Neural progenitor cell (in vitro differentiated cells): ENCODE measurements around the gene TENT4A. TPM values are rescaled to one million over a fixed set of nuclear protein-coding genes. Genes with fewer than 3 reads are reported as not detected.

Experiments
- DNase-seq: peaks from one replicate; pipeline ENCODE4 v3.0.0-alpha.2; 2016; ENCODE audit warnings: low spot score
- H2AFZ ChIP-seq: fragments of 200-600 bp; sonication (generic); replicated peaks from 2 replicates; pipeline ENCODE4 v1.6.1; 2016; ENCODE audit warnings: antibody characterized with exemption
- H3F3A ChIP-seq: fragments of 200-600 bp; sonication (generic); 2 replicates; pipeline ENCODE4 v1.6.1; 2016; ENCODE audit warnings: antibody characterized with exemption, low read depth
- H3K27ac ChIP-seq: fragments of 200-600 bp; sonication (generic); 2 replicates; pipeline ENCODE4 v1.5.1; 2016; ENCODE audit warnings: mild to moderate bottlenecking
- H3K27me3 ChIP-seq: fragments of 200-600 bp; sonication (generic); 2 replicates; pipeline ENCODE4 v1.6.1; 2016; ENCODE audit warnings: mild to moderate bottlenecking, moderate library complexity
- H3K36me3 ChIP-seq: fragments of 200-600 bp; sonication (generic); 2 replicates; pipeline ENCODE4 v1.5.1; 2016
- H3K4me1 ChIP-seq: fragments of 200-600 bp; sonication (generic); 2 replicates; pipeline ENCODE4 v1.6.1; 2016; ENCODE audit warnings: mixed run types
- H3K4me2 ChIP-seq: fragments of 200-600 bp; sonication (generic); 2 replicates; pipeline ENCODE4 v1.6.1; 2016
- H3K4me3 ChIP-seq: fragments of 200-600 bp; sonication (generic); 2 replicates; pipeline ENCODE4 v1.5.1; 2016
- H3K79me2 ChIP-seq: fragments of 200-600 bp; sonication (generic); 2 replicates; pipeline ENCODE4 v1.6.1; 2016; ENCODE audit warnings: low read depth
- H3K9ac ChIP-seq: fragments of 200-600 bp; sonication (generic); 2 replicates; pipeline ENCODE4 v1.6.1; 2016
- H3K9me3 ChIP-seq: fragments of 200-600 bp; sonication (generic); 2 replicates; pipeline ENCODE4 v1.5.1; 2016; ENCODE audit warnings: low read depth
- H4K20me1 ChIP-seq: fragments of 200-600 bp; sonication (generic); 2 replicates; pipeline ENCODE4 v1.6.1; 2016; ENCODE audit warnings: low read depth
- H3K27ac Mint-ChIP-seq: 3 replicates; pipeline ENCODE4 v1.8.0; 2021; ENCODE audit warnings: mixed read lengths
- H3K27me3 Mint-ChIP-seq: 2 replicates; pipeline ENCODE4 v1.8.0; 2022; ENCODE audit warnings: low read depth, mild to moderate bottlenecking, inconsistent platforms, moderate library complexity, mixed read lengths; ENCODE audit not compliant: insufficient read depth
- H3K36me3 Mint-ChIP-seq: 3 replicates; pipeline ENCODE4 v1.8.0; 2021; ENCODE audit warnings: mixed read lengths
- H3K4me1 Mint-ChIP-seq: 3 replicates; pipeline ENCODE4 v1.8.0; 2021; ENCODE audit warnings: mixed read lengths
- H3K4me3 Mint-ChIP-seq: 3 replicates; pipeline ENCODE4 v1.8.0; 2021; ENCODE audit warnings: mild to moderate bottlenecking, moderate library complexity, mixed read lengths
- H3K9me3 Mint-ChIP-seq: 3 replicates; pipeline ENCODE4 v1.8.0; 2020; ENCODE audit warnings: mixed read lengths
- CTCF ChIP-seq: fragments of 200-600 bp; sonication (generic); IDR thresholded peaks from 2 replicates; pipeline ENCODE4 v1.5.1; 2017; ENCODE audit warnings: antibody characterized with exemption, mild to moderate bottlenecking
- EZH2 ChIP-seq: fragments of 200-600 bp; sonication (generic); IDR thresholded peaks from 2 replicates; pipeline ENCODE4 v1.6.1; 2017; ENCODE audit warnings: antibody characterized with exemption, mild to moderate bottlenecking, moderate library complexity
- EZH2phosphoT487 ChIP-seq: fragments of 200-600 bp; sonication (generic); IDR thresholded peaks from 2 replicates; pipeline ENCODE4 v1.6.1; 2017; ENCODE audit warnings: antibody characterized with exemption
- total RNA-seq: library from RNA; depleted of rRNA; stranded (reverse); fragments of >200 nt; gene quantifications from 2 replicates; pipeline ENCODE4 v1.2.3, GENCODE V29; 2015; ENCODE audit warnings: low replicate concordance

Gene TENT4A
- total RNA-seq, 1 donor from 2014 or later: 20.9 TPM

- Histone ChIP-seq H4K20me1 (peaks cover 59% of the 10 kb centered on the region), H3K4me1 (peaks cover 24% of the 10 kb centered on the region), H3K27me3 (peaks cover 16% of the 10 kb centered on the region), H3K4me3 (peak overlapping the region; percentile 93), H3F3A (peaks cover 18% of the 10 kb centered on the region), H3K4me2 (peak overlapping the region; percentile 97), H2AFZ (no peak overlapping the region), H3K9me3 (no peaks in the 10 kb centered on the region), H3K36me3 (no peaks in the 10 kb centered on the region), H3K27ac (no peak overlapping the region), H3K79me2 (peaks cover 62% of the 10 kb centered on the region), H3K9ac (peak overlapping the region; percentile 17)
- Mint-ChIP-seq H3K27ac (no peak overlapping the region), H3K4me1 (peaks cover 67% of the 10 kb centered on the region), H3K4me3 (peak overlapping the region; percentile 92), H3K27me3 (peaks cover 10% of the 10 kb centered on the region), H3K36me3 (peaks cover 21% of the 10 kb centered on the region), H3K9me3 (peaks cover 1% of the 10 kb centered on the region)
- no peak for DNase-seq
- TF ChIP-seq EZH2 (no peak), CTCF (no peak), EZH2phosphoT487 (no peak)
These were observed 2.0 kb downstream of the TENT4A start for GRCh38 chr5:6715271-6715670.

GRCh38 chr5:6715758-6716628, 2.8 kb downstream of the TENT4A start:
- TF ChIP-seq EZH2 (no peak), EZH2phosphoT487 (no peak), CTCF (no peak)
- Mint-ChIP-seq H3K4me3 (peak overlapping the region; percentile 92), H3K27ac (no peak overlapping the region), H3K36me3 (peaks cover 21% of the 10 kb centered on the region), H3K4me1 (peaks cover 67% of the 10 kb centered on the region), H3K27me3 (peaks cover 2% of the 10 kb centered on the region), H3K9me3 (peaks cover 1% of the 10 kb centered on the region)
- Histone ChIP-seq H3F3A (peaks cover 18% of the 10 kb centered on the region), H3K79me2 (peaks cover 69% of the 10 kb centered on the region), H3K36me3 (no peaks in the 10 kb centered on the region), H3K27ac (no peak overlapping the region), H3K9ac (no peak overlapping the region), H3K27me3 (peaks cover 9% of the 10 kb centered on the region), H3K4me3 (peak overlapping the region; percentile 93), H2AFZ (no peak overlapping the region), H4K20me1 (peaks cover 66% of the 10 kb centered on the region), H3K4me1 (peaks cover 24% of the 10 kb centered on the region), H3K4me2 (peak overlapping the region; percentile 97), H3K9me3 (no peaks in the 10 kb centered on the region)
- DNase-seq: no peak

- H3K4me2 ChIP-seq: peak overlapping the region; percentile 97
- no peak for TF ChIP-seq EZH2phosphoT487
- TF ChIP-seq EZH2: no peak
- no peak for TF ChIP-seq CTCF
- peaks cover 24% of the 10 kb centered on the region for H3K4me1 ChIP-seq
- no peak for DNase-seq
- H3K4me3 ChIP-seq: no peak overlapping the region
- no peak overlapping the region for H2AFZ ChIP-seq
- Mint-ChIP-seq H3K4me3 (peak overlapping the region; percentile 92), H3K9me3 (no peaks in the 10 kb centered on the region), H3K27me3 (no peaks in the 10 kb centered on the region), H3K27ac (no peak overlapping the region), H3K36me3 (peaks cover 21% of the 10 kb centered on the region), H3K4me1 (peaks cover 69% of the 10 kb centered on the region)
- no peaks in the 10 kb centered on the region for H3K9me3 ChIP-seq
- H3K27me3 ChIP-seq: peaks cover 2% of the 10 kb centered on the region
- H3K27ac ChIP-seq: no peak overlapping the region
- peaks cover 73% of the 10 kb centered on the region for H4K20me1 ChIP-seq
- no peak overlapping the region for H3K9ac ChIP-seq
- peaks cover 15% of the 10 kb centered on the region for H3F3A ChIP-seq
- no peaks in the 10 kb centered on the region for H3K36me3 ChIP-seq
- H3K79me2 ChIP-seq: peaks cover 76% of the 10 kb centered on the region
These were observed 3.5 kb downstream of the TENT4A start for GRCh38 chr5:6716629-6717149.
